HL-60 (cell line): ENCODE data around the gene BCL2A1.
"Not testable (repeated sequence)": the region's sequence is repeated elsewhere in the genome, so short reads cannot be mapped to it uniquely, and the experiment has no call there.

Experiments
- DNase-seq, 2 experiments: peaks; one replicate each; pipeline ENCODE4 v3.0.0-alpha.2; 2010 to 2020; ENCODE audit warnings: low read depth in 1 of 2, low spot score in 1 of 2
- H3K27ac ChIP-seq: fragments of 250-450 bp; sonication (Bioruptor Pico); replicated peaks from 2 replicates; pipeline ENCODE4 v1.5.1; 2020; ENCODE audit warnings: mild to moderate bottlenecking, moderate library complexity
- H3K27me3 ChIP-seq: fragments of 250-450 bp; sonication (Bioruptor Pico); 2 replicates; pipeline ENCODE4 v1.5.1; 2021; ENCODE audit warnings: mild to moderate bottlenecking, moderate library complexity; ENCODE audit not compliant: insufficient read depth, poor library complexity, severe bottlenecking
- H3K4me3 ChIP-seq: replicated peaks from 2 replicates; pipeline ENCODE4 v1.5.1; 2011; ENCODE audit warnings: mild to moderate bottlenecking, control low read depth, low read length; ENCODE audit not compliant: insufficient read depth
- CTCF ChIP-seq: IDR thresholded peaks from one replicate; pipeline ENCODE4 v1.5.1; 2011; ENCODE audit warnings: low read length, control low read depth, inconsistent platforms; ENCODE audit not compliant: insufficient read depth
- GABPA ChIP-seq: IDR thresholded peaks from 2 replicates; pipeline ENCODE4 v1.6.1; 2012; ENCODE audit warnings: low read depth
- POLR2AphosphoS5 ChIP-seq: IDR thresholded peaks from 2 replicates; pipeline ENCODE4 v1.6.1; 2012; ENCODE audit warnings: low read depth
- REST ChIP-seq: IDR thresholded peaks from 2 replicates; pipeline ENCODE4 v1.6.1; 2012; ENCODE audit warnings: low read depth; ENCODE audit not compliant: insufficient replicate concordance
- SPI1 ChIP-seq: IDR thresholded peaks from 2 replicates; pipeline ENCODE4 v1.6.1; 2012; ENCODE audit warnings: low read depth, mild to moderate bottlenecking, borderline replicate concordance

BCL2A1 gene

GRCh38 chr15:80015156-80015555 is 44.2 kb upstream of the BCL2A1 start:
- TF ChIP-seq POLR2AphosphoS5 (no peak), GABPA (no peak), SPI1 (no peak), CTCF (no peak), REST (no peak)
- H3K27ac ChIP-seq, result no peak overlapping the region
- H3K4me3 ChIP-seq, result no peak overlapping the region
- no peaks in the 10 kb centered on the region for H3K27me3 ChIP-seq
- no peak for DNase-seq

GRCh38 chr15:80014186-80014585 is 43.2 kb upstream of the BCL2A1 start:
- not testable (repeated sequence) for H3K27ac ChIP-seq, H3K4me3 ChIP-seq, H3K27me3 ChIP-seq, DNase-seq

GRCh38 chr15:80012060-80012726 is 41.2 kb upstream of the BCL2A1 start:
- DNase-seq, result no peak
- H3K27me3 ChIP-seq, result no peaks in the 10 kb centered on the region
- TF ChIP-seq CTCF (no peak), GABPA (no peak), POLR2AphosphoS5 (no peak), SPI1 (peak; percentile 44; the same call in 1 of the 2 replicates), REST (no peak)
- H3K27ac ChIP-seq, result no peak overlapping the region
- H3K4me3 ChIP-seq, result no peak overlapping the region

GRCh38 chr15:80011596-80011995 is 40.6 kb upstream of the BCL2A1 start:
- TF ChIP-seq POLR2AphosphoS5 (no peak), SPI1 (no peak), CTCF (no peak), GABPA (no peak), REST (no peak)
- no peak for DNase-seq
- Histone ChIP-seq H3K4me3 (no peak overlapping the region), H3K27ac (no peak overlapping the region), H3K27me3 (no peaks in the 10 kb centered on the region)

- not testable (repeated sequence) for DNase-seq, H3K27me3 ChIP-seq, H3K27ac ChIP-seq, H3K4me3 ChIP-seq
These were observed 40.1 kb upstream of the BCL2A1 start for GRCh38 chr15:80011041-80011523.
